GM12801 (cell line): ENCODE data around the gene FCRL4.

Experiments
- CTCF ChIP-seq: IDR thresholded peaks from one replicate; pipeline ENCODE4 v1.5.1; 2011; ENCODE audit warnings: control low read depth; ENCODE audit not compliant: insufficient read length; ENCODE audit errors: extremely low read depth

FCRL4 gene

DNA sequence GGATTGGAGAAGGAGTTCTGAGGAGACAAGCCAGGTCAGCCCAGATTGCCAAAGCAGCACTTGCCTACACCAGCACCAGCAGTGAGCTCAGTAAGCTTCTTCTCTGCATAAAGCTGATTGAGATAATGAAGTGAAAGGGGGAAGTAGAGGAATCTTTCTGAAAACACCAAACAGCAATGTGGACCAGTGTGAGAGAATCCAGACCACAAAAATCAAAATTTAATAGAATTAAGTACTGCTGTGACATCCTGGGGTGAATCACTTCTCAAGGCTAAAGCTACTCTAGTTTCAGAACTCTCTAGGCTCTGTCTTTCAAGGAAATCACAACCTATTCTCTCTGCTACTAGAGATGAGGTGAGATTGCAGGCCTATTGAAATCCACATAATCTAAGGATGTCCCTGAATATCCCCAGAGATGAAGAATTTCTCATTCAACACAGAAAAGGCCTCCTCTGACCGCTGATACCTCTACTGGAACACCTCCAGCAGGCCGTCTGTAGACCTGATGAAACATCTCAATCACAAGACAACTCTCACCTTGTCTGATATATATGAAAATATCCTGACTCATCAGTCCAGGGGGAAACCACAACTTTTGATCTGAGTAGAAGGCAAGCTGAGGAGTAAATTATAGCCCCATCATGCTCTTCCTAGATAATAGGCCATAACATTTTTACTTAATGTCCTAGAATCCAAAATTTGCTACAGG is at the start of gene FCRL4:
FCRL4 (minus strand) TSS at position 127 of the 709 bp plus-strand sequence. CDS start 141 bp downstream, outside the sequence.
- no peak for TF ChIP-seq CTCF

- TF ChIP-seq CTCF = no peak
These were observed 48.3 kb upstream of the FCRL4 start for GRCh38 chr1:157646144-157646543.

DNA sequence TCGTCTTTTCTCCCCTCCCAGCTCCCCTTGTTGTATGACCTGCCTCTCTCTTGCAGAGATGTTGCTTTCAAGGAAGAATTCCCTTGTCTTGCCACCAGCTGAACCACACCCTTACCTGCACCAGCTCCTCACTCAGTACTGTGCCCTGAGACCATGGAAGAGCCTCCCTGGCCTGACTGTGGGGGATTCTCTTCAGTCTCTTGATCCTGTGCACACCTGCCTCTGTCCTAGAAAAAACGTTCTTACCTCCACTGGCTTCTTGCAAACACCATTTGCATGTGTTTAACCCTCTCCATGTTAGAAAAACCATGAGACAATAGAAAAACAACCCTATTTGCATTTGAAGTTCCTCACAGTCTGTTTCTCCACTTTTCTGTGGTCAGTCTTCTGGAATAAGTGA is 43.3 kb upstream of the FCRL4 start:
- no peak for TF ChIP-seq CTCF

- no peak for TF ChIP-seq CTCF
These were observed 41.9 kb upstream of the FCRL4 start for GRCh38 chr1:157639800-157640199.

- no peak for TF ChIP-seq CTCF
These were observed 30.9 kb upstream of the FCRL4 start for GRCh38 chr1:157628773-157629172.

DNA sequence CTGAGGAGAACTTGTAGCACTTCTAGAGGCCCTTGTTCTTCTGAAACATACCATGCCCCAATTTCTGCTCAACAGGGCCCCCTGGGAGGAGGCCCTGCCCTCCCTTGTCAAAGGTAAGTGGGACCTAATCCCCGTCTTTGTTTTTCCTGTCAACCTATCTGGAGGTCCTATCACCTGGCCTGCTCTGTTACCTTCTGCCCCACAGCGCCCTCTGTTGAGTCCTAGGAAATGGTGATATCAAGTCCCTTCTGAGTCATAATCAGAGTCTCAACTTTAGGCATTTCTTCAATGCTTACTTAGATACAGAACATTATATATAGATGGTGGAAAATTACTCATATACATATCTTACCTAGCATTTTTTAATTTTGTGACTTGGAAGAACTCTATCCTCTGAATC is 28.2 kb upstream of the FCRL4 start:
- no peak for TF ChIP-seq CTCF

DNA sequence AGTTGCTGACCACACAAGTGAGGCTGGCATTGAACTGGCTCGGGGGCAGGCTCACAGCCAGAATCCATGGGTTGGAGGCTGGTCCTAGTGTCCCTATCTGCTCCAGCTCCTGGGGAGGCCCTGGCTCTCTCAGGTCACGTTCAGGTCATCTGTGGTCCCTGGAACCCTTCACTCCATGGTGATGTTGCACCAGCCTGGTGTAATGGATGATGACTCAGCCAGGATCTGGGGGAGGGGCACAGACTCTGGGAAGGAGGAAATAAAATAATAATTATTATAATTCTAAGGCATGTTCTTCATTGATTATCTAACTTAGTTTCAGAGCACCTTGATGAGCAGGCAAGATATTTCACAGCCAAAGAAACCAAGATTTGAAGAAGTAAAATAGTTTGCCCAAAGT is 26.6 kb upstream of the FCRL4 start:
- no peak for TF ChIP-seq CTCF
